Transverse colon (tissue), 4 donors: Measurements from ENCODE around the gene PACRG.

Source experiments
- EP300 ChIP-seq: sonication (generic); formaldehyde crosslinking; IDR thresholded peaks from one replicate; pipeline ENCODE4 v1.6.1; 2017; ENCODE audit warnings: antibody characterized with exemption, low read depth
- POLR2A ChIP-seq: fragments of 450-650 bp; IDR thresholded peaks from one replicate; pipeline ENCODE4 v1.6.1; 2016; ENCODE audit warnings: antibody characterized with exemption, mild to moderate bottlenecking, moderate library complexity
- POLR2AphosphoS5 ChIP-seq, 3 donors: sonication (generic); formaldehyde crosslinking; IDR thresholded peaks; one replicate each; pipeline ENCODE4 v1.6.1; 2016; ENCODE audit warnings: antibody characterized with exemption in 3 of 3
- TF ChIP-seq, protein P1 (sequence below), 5 experiments: fragments of 200-600 bp in 3 of 5; fragments of 450-650 bp in 2 of 5; sonication (generic) in 3 of 5; IDR thresholded peaks; 1 replicate in 2 of 5; 2 replicates in 3 of 5; pipeline ENCODE4 v1.5.1; 2016 to 2017; ENCODE audit warnings: antibody characterized with exemption in 5 of 5, inconsistent platforms in 3 of 5, mild to moderate bottlenecking in 2 of 5, moderate library complexity in 1 of 5

DNA sequence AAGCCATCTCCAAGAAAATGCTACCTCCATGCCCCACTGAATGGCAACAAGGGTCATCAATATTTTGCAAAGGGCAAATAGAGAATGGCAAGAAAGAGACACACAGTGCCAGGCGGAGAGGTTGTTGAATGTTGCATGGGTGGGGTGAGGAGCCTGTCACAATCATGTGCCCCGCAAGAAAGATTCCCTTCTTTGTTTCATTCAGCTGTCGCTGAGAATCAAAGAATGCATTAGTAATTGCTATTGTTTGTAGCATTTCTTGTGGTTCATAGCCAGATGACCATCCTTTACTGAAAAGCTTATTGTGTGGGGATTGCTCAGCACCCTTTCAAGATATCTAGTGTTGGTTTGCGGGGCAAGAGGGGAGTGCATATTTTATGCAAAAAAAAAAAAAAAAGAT, 520.3 kb downstream of the PACRG start:
- TF ChIP-seq EP300 (no peak), POLR2A (no peak), POLR2AphosphoS5 (IDR thresholded peaks at IDR 0.05) (no peak)
- TF ChIP-seq, protein P1, sequence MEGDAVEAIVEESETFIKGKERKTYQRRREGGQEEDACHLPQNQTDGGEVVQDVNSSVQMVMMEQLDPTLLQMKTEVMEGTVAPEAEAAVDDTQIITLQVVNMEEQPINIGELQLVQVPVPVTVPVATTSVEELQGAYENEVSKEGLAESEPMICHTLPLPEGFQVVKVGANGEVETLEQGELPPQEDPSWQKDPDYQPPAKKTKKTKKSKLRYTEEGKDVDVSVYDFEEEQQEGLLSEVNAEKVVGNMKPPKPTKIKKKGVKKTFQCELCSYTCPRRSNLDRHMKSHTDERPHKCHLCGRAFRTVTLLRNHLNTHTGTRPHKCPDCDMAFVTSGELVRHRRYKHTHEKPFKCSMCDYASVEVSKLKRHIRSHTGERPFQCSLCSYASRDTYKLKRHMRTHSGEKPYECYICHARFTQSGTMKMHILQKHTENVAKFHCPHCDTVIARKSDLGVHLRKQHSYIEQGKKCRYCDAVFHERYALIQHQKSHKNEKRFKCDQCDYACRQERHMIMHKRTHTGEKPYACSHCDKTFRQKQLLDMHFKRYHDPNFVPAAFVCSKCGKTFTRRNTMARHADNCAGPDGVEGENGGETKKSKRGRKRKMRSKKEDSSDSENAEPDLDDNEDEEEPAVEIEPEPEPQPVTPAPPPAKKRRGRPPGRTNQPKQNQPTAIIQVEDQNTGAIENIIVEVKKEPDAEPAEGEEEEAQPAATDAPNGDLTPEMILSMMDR (IDR thresholded peaks at IDR 0.05), result no peak
